RWPE1 (cell line): Measurements from ENCODE around the gene PTPRQ.

Source experiments
- CTCF ChIA-PET: fragments of 350-600 bp; sonication (Branson Sonifier 250); formaldehyde crosslinking; extraction: SDS; loops from one replicate; lab custom pipeline; 2021; lab: Yijun Ruan, JAX
- POLR2A ChIA-PET: fragments of 400-600 bp; formaldehyde crosslinking; extraction: SDS; loops from one replicate; lab custom pipeline; 2020; ENCODE audit warnings: antibody characterized with exemption; ENCODE audit not compliant: low non-redundant PET; lab: Yijun Ruan, JAX
- DNase-seq: peaks from one replicate; pipeline ENCODE4 v3.0.0; 2012; ENCODE audit warnings: low spot score
- H3K27ac ChIP-seq: fragments of 450-650 bp; 2 replicates; pipeline ENCODE4 v1.5.1; 2017
- CTCF ChIP-seq: fragments of 450-650 bp; conservative IDR thresholded peaks from 2 replicates; pipeline ENCODE4 v1.5.1; 2017; ENCODE audit warnings: low read depth, mild to moderate bottlenecking

PTPRQ gene

GRCh38 chr12:80701388-80701787 is 257.4 kb downstream of the PTPRQ start:
- TF ChIP-seq CTCF: no peak
- ChIA-PET POLR2A (no interaction called here), CTCF (interaction anchor here (0.6 kb wide), 1 partner anchor 246 kb away, joined by 3 read pairs; no protein-coding TSS in a partner anchor)
- no peak overlapping the region for H3K27ac ChIP-seq
- DNase-seq: no peak

- POLR2A ChIA-PET: no interaction called here
- DNase-seq: peak; percentile 57
- no peak for TF ChIP-seq CTCF
- CTCF ChIA-PET: no interaction called here
- no peak overlapping the region for H3K27ac ChIP-seq
These were observed 259.1 kb downstream of the PTPRQ start for GRCh38 chr12:80702889-80703805.

GRCh38 chr12:80704420-80704819 is 260.4 kb downstream of the PTPRQ start:
- no peak for DNase-seq
- ChIA-PET CTCF (no interaction called here), POLR2A (no interaction called here)
- H3K27ac ChIP-seq: no peak overlapping the region
- TF ChIP-seq CTCF: no peak

- POLR2A ChIA-PET: no interaction called here
- DNase-seq: no peak
- no peak for TF ChIP-seq CTCF
- no peak within 1 kb of the TSS for H3K27ac ChIP-seq
- CTCF ChIA-PET: no interaction called here
These were observed 263.2 kb downstream of the PTPRQ start, which contains the start of gene MYF6 for GRCh38 chr12:80707126-80707829. TSS of gene MYF6 (plus strand) at chr12:80707634. CDS start at chr12:80707720, 86 bp downstream.

- no peak overlapping the region for H3K27ac ChIP-seq
- DNase-seq: no peak
- no peak for TF ChIP-seq CTCF
- POLR2A ChIA-PET: no interaction called here
- CTCF ChIA-PET: no interaction called here
These were observed 263.8 kb downstream of the PTPRQ start for GRCh38 chr12:80707830-80708258.

- H3K27ac ChIP-seq: no peak overlapping the region
- ChIA-PET CTCF (no interaction called here), POLR2A (no interaction called here)
- no peak for TF ChIP-seq CTCF
- DNase-seq: no peak
These were observed 264.4 kb downstream of the PTPRQ start for GRCh38 chr12:80708259-80708974.
